GM12891 (cell line): ENCODE data around the gene RAI1.
A peak's percentile ranks its signal among the peaks of the same experiment; 100 is the strongest.

ENCODE experiments used
- DNase-seq: peaks from one replicate; pipeline ENCODE4 v3.0.0; 2011; ENCODE audit warnings: low spot score; ENCODE audit not compliant: insufficient read length
- FAIRE-seq: peaks from 2 replicates; lab custom pipeline; 2011; peaks lifted over from hg19 to GRCh38; lab: Jason Lieb, UNC
- PAX5 ChIP-seq: IDR thresholded peaks from 2 replicates; pipeline ENCODE4 v1.6.1; 2011; ENCODE audit warnings: low read length, moderate library complexity, mild to moderate bottlenecking; ENCODE audit not compliant: insufficient read depth, severe bottlenecking
- POLR2A ChIP-seq: IDR thresholded peaks from 2 replicates; pipeline ENCODE4 v1.6.1; 2011; ENCODE audit warnings: low read depth, low read length, control low read depth
- POLR2AphosphoS5 ChIP-seq: IDR thresholded peaks from 2 replicates; pipeline ENCODE4 v1.6.1; 2011; ENCODE audit warnings: low read depth, low read length, control low read depth
- POU2F2 ChIP-seq: IDR thresholded peaks from 2 replicates; pipeline ENCODE4 v1.6.1; 2011; ENCODE audit warnings: low read depth, mild to moderate bottlenecking, control low read depth, low read length, moderate library complexity
- SPI1 ChIP-seq: IDR thresholded peaks from 2 replicates; pipeline ENCODE4 v1.6.1; 2011; ENCODE audit warnings: low read depth, low read length, control low read depth
- TAF1 ChIP-seq: IDR thresholded peaks from 2 replicates; pipeline ENCODE4 v1.6.1; 2011; ENCODE audit warnings: low read depth, low read length, control low read depth

RAI1 gene

GRCh38 chr17:17665255-17665654 lies 16.0 kb upstream of the RAI1 start:
- FAIRE-seq, result peak; percentile 33
- DNase-seq, result no peak

DNA sequence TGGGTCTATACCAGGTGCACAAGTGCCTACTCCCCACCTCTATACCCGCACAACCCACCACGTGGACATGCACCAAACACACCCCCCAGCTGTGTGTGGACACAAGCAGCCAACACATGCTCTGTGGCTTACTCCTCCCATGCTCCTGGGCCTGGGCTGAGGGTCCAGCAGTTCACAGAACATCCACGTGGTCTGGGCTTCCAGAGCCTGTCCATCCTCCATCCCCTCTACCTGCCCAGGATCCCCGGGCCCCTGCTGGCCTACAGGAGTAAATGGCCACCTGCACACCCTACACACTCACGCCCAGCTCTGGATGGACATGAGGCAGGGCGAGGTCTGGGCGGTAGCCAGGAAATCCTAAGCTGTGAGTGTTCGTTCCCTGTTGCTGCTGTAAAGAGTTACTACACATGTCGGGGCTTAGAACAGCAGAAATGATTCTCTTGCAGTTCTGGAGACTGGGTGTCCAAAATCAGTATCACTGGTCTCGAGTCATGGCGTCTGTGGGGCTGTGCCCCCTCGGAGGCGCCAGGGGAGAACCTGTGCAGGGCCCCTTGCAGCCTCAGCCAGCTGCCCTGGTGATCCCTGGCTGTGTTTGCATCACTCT lies 15.0 kb upstream of the RAI1 start:
- TF ChIP-seq POU2F2 (no peak), POLR2AphosphoS5 (no peak), TAF1 (no peak), PAX5 (no peak), POLR2A (no peak), SPI1 (no peak)
- FAIRE-seq (peak; percentile 56), DNase-seq (no peak)

More at GRCh38 chr17:17665255-17665654, 16.0 kb upstream of the RAI1 start:
- TF ChIP-seq SPI1, result no peak
- no peak for TF ChIP-seq POLR2AphosphoS5
- no peak for TF ChIP-seq POU2F2

- DNase-seq (no peak), FAIRE-seq (peak; percentile 16)
- TF ChIP-seq POLR2AphosphoS5 (no peak), SPI1 (no peak; the same call in 1 of the 2 replicates), PAX5 (no peak), POU2F2 (no peak), POLR2A (no peak), TAF1 (no peak)
Observed at GRCh38 chr17:17667231-17667630, 14.0 kb upstream of the RAI1 start.

DNA sequence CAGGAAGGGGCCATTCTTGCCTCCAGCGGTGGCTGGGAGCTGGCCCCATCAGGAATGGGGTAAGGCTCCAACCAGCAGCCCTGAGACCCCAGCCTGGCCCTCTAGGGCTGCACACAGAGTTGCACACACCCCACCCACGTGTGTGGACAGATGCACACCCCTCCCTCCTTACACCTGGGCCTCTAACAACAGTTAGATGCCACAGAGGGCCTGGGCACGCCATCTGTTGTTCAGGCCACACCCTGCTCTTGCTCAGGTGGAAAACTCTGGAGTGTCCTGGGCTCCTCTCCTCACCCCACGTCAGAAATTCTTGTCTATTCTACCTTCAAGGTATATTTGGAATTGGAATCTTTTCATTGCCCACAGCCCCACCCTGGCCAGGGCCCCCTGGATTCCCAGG lies 13.3 kb upstream of the RAI1 start:
- no peak for TF ChIP-seq POLR2A
- TF ChIP-seq SPI1, result no peak
- no peak for TF ChIP-seq TAF1
- TF ChIP-seq PAX5, result no peak
- no peak for TF ChIP-seq POU2F2
- TF ChIP-seq POLR2AphosphoS5, result no peak
- no peak for FAIRE-seq
- no peak for DNase-seq

- TF ChIP-seq PAX5 (no peak), TAF1 (no peak), POLR2A (no peak), SPI1 (no peak)
- no peak for DNase-seq
- no peak for FAIRE-seq
Observed at GRCh38 chr17:17668358-17668757, 12.9 kb upstream of the RAI1 start.

DNA sequence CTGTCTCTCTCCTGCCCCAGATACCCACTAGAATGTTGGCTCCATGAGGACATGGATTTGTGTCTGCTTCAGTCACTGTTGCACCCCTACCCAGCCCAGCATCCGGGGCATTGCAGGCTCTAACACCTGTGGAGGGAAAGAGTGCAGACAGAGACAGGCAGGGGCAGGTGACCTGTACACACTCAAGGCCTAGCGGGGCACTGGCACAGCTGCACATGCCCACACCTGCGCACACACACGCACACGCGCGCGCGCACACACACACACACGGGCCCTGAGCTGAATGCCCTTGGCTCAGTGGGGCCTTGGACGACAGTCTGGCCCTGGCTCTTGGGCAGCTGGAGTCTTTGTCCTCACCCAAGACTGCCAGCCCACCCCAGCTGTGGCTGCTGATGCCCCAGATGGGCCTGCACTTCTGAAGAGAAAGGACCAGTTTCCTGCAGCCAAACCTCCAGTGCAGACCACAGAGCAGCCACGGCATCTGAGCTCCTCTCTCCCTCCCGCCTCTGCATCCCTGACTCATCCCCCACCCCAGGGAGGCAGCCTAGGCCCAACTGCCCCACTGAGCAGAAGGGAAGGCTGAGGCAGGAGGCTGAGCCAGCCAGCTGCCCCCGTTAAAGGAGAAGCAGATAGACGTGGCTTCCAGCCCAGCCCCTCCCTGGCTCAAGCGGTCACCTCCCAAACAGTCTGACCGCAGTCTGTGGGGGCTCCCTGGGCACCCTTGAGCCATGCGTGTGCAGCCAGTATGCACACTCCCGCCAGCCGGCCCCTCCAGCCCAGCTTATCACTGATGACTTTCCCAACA lies 12.3 kb upstream of the RAI1 start:
- FAIRE-seq, result peak; percentile 38
- DNase-seq, result no peak
- TF ChIP-seq POLR2AphosphoS5 (no peak), TAF1 (no peak), POU2F2 (no peak), POLR2A (no peak)

GRCh38 chr17:17669580-17670235 lies 11.6 kb upstream of the RAI1 start:
- FAIRE-seq (no peak), DNase-seq (no peak)
- no peak for TF ChIP-seq PAX5
- TF ChIP-seq POLR2A, result no peak

DNA sequence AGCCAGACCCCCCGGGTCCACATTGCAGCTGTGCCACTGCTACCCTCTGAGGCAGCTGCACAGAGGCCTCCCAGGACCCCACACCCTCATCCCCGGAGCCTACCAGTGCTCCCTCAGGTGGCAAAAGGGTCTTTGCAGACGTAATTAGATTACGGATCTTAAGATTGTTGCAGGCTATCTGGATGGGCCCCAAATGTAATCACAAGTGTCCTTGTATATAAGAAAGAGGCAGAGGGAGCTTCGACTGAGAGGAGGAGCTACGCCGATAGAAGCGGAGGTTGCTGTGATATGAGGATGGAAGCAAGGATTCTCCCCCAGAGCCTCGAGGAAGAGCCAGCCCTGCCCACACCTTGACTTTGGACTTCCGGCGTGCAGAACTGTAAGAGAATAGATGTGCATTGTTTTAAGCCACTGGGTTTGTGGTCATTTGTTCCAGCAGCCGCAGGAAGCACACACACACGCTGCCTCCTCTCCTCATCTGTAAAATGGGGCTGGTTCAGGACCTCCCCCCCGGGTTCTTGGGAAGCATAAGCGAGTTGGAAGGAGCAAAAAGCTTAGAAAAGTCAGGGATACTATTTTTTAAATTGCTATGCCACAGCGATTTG lies 10.5 kb upstream of the RAI1 start:
- no peak for FAIRE-seq
- no peak for DNase-seq
- no peak for TF ChIP-seq PAX5
- no peak for TF ChIP-seq POLR2A
- no peak for TF ChIP-seq TAF1
- TF ChIP-seq SPI1, result no peak
- no peak for TF ChIP-seq POU2F2
- no peak for TF ChIP-seq POLR2AphosphoS5

- peak; percentile 51 for FAIRE-seq
- TF ChIP-seq SPI1 (no peak), PAX5 (no peak), POLR2AphosphoS5 (no peak), TAF1 (no peak), POU2F2 (no peak), POLR2A (no peak)
- no peak for DNase-seq
Observed at GRCh38 chr17:17671369-17672129, 9.7 kb upstream of the RAI1 start.
